NK-92 (cell line): Measurements from ENCODE around the gene BGLAP.

ENCODE experiments used
- DNase-seq: peaks from one replicate; lab custom pipeline; 2025; ENCODE audit not compliant: unreplicated experiment; lab: John Stamatoyannopoulos, UW

The BGLAP gene

DNA sequence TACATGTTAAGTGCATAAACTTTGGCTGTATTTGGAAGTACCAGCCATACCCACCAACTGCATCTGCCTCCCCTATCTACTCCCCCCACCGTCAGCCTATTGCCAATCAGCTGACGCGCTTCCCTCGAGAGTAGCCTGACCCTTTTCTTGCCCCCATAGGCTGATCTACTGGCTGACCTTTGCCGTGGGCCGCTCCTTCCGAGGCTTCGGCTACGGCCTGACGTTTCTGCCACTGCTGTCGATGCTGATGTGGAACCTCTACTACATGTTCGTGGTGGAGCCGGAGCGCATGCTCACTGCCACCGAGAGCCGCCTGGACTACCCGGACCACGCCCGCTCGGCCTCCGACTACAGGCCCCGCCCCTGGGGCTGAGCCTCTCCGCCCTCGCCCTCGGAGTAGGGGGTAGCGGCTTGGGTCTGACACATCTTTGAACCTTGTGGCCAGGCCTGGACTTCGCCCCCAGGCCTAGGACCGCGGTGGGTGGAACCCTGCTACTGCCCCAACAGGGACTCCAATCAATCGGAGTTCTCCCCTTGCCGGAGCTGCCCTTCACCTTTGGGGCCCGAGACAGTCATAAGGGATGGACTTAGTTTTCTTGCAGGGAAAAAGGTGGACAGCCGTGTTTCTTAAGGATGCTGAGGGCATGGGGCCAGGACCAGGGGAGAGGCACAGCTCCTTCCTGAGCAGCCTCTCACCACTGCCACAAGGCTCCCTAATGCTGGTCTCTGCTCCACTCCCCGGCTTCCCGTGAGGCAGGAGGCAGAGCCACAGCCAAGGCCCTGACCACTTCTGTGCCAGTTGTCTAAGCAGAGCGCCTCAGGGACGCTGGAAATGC lies 49.5 kb downstream of the BGLAP start:
- no peak for DNase-seq
